SIG-M5 treated with dmso at 0.1 percent for 504 hours (cell line): ENCODE results near the gene UBE2C.

ENCODE experiments used
- DNase-seq: peaks from one replicate; lab custom pipeline; 2025; ENCODE audit not compliant: unreplicated experiment; lab: John Stamatoyannopoulos, UW

Gene UBE2C

GRCh38 chr20:45832619-45833018 is 20.2 kb downstream of the UBE2C start:
- no peak for DNase-seq

GRCh38 chr20:45833030-45833882 is 20.8 kb downstream of the UBE2C start, which contains the start of gene SNX21:
Gene SNX21 (plus strand): TSS chr20:45833799. CDS start chr20:45833920, 121 bp downstream.
- peak; percentile 84 for DNase-seq

- DNase-seq, result no peak
These were observed 21.7 kb downstream of the UBE2C start for GRCh38 chr20:45833883-45834796.

GRCh38 chr20:45834797-45835161 is 22.3 kb downstream of the UBE2C start:
- no peak for DNase-seq

- peak; percentile 35 for DNase-seq
These were observed 22.9 kb downstream of the UBE2C start for GRCh38 chr20:45835329-45835765.

- DNase-seq, result no peak
These were observed 23.4 kb downstream of the UBE2C start for GRCh38 chr20:45835825-45836224.

GRCh38 chr20:45836841-45837240 is 24.4 kb downstream of the UBE2C start:
- DNase-seq, result no peak

- DNase-seq, result no peak
These were observed 28.3 kb downstream of the UBE2C start for GRCh38 chr20:45840700-45841198.

GRCh38 chr20:45841407-45842129 is 29.1 kb downstream of the UBE2C start:
- no peak for DNase-seq

- peak; percentile 72 for DNase-seq
These were observed 29.8 kb downstream of the UBE2C start for GRCh38 chr20:45842169-45842812.

- no peak for DNase-seq
These were observed 31.1 kb downstream of the UBE2C start for GRCh38 chr20:45843506-45843905.

- no peak for DNase-seq
These were observed 33.0 kb downstream of the UBE2C start for GRCh38 chr20:45845452-45845851.

GRCh38 chr20:45848421-45848820 is 36.0 kb downstream of the UBE2C start:
- no peak for DNase-seq

GRCh38 chr20:45848969-45849582 is 36.6 kb downstream of the UBE2C start:
- DNase-seq, result no peak

- no peak for DNase-seq
These were observed 37.8 kb downstream of the UBE2C start for GRCh38 chr20:45850238-45850637.

- no peak for DNase-seq
These were observed 38.5 kb downstream of the UBE2C start for GRCh38 chr20:45850926-45851325.

GRCh38 chr20:45851501-45851900 is 39.1 kb downstream of the UBE2C start:
- no peak for DNase-seq

GRCh38 chr20:45852326-45852725 is 39.9 kb downstream of the UBE2C start:
- DNase-seq, result no peak

- DNase-seq, result no peak
These were observed 41.0 kb downstream of the UBE2C start for GRCh38 chr20:45853484-45853883.
